Tibial artery (tissue), 4 donors: ENCODE results near the gene SORBS2.
A peak's percentile ranks its signal among the peaks of the same experiment; 100 is the strongest.

Experiments
- DNase-seq, 2 donors: peaks; one replicate each; pipeline ENCODE4 v3.0.0-alpha.2; 2019
- H3K27ac ChIP-seq, 2 donors: fragments of 200-600 bp; sonication (generic) in 1 of 2; 1 replicate in 1 of 2; 2 replicates in 1 of 2; pipeline ENCODE4 v1.5.1; 2018 to 2019; ENCODE audit warnings: mild to moderate bottlenecking in 1 of 2
- H3K27me3 ChIP-seq, 2 donors: fragments of 200-600 bp; sonication (generic) in 1 of 2; one replicate each; pipeline versions ENCODE4 v1.5.1 to v1.6.0; 2016 to 2019
- H3K36me3 ChIP-seq, 3 donors: fragments of 200-600 bp; sonication (generic) in 2 of 3; one replicate each; pipeline ENCODE4 v1.5.1; 2016 to 2019; ENCODE audit warnings: mild to moderate bottlenecking in 2 of 3
- H3K4me1 ChIP-seq, 4 donors: fragments of 200-600 bp; sonication (generic) in 2 of 4; 1 replicate in 3 of 4; 2 replicates in 1 of 4; pipeline ENCODE4 v1.5.1; 2016 to 2019
- H3K4me3 ChIP-seq, 2 donors: fragments of 200-600 bp; sonication (generic) in 1 of 2; 1 replicate in 1 of 2; 2 replicates in 1 of 2; pipeline ENCODE4 v1.5.1; 2018 to 2019; ENCODE audit warnings: mild to moderate bottlenecking in 2 of 2
- H3K9me3 ChIP-seq, 3 donors: fragments of 200-600 bp; sonication (generic) in 1 of 3; one replicate each; pipeline ENCODE4 v1.5.1; 2016 to 2019
- intact Hi-C: fragments of 100-400 bp; cut with DNase I; formaldehyde crosslinking; loops from one replicate; pipeline ENCODE4 v1.15.0; 2023; ENCODE audit warnings: low total_unique reads
- TF ChIP-seq, protein P1 (sequence below), 2 experiments: fragments of 200-600 bp in 1 of 2; fragments of 450-650 bp in 1 of 2; IDR thresholded peaks; one replicate each; pipeline ENCODE4 v1.5.1; 2017 to 2019; ENCODE audit warnings: antibody characterized with exemption in 2 of 2, mild to moderate bottlenecking in 1 of 2, moderate library complexity in 1 of 2

The SORBS2 gene

GRCh38 chr4:185623444-185624258 lies 188.3 kb downstream of the SORBS2 start:
- H3K9me3 ChIP-seq, result no peaks in the 10 kb centered on the region
- intact Hi-C loops, result no loop called here
- TF ChIP-seq, protein P1, sequence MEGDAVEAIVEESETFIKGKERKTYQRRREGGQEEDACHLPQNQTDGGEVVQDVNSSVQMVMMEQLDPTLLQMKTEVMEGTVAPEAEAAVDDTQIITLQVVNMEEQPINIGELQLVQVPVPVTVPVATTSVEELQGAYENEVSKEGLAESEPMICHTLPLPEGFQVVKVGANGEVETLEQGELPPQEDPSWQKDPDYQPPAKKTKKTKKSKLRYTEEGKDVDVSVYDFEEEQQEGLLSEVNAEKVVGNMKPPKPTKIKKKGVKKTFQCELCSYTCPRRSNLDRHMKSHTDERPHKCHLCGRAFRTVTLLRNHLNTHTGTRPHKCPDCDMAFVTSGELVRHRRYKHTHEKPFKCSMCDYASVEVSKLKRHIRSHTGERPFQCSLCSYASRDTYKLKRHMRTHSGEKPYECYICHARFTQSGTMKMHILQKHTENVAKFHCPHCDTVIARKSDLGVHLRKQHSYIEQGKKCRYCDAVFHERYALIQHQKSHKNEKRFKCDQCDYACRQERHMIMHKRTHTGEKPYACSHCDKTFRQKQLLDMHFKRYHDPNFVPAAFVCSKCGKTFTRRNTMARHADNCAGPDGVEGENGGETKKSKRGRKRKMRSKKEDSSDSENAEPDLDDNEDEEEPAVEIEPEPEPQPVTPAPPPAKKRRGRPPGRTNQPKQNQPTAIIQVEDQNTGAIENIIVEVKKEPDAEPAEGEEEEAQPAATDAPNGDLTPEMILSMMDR (IDR thresholded peaks at IDR 0.05), result no peak
- H3K4me1 ChIP-seq, result peaks cover 0 to 22% (median 2%) of the 10 kb centered on the region in 4 donors
- peaks cover 67 to 75% (median 68%) of the 10 kb centered on the region in 3 donors for H3K36me3 ChIP-seq
- H3K27me3 ChIP-seq, result no peaks in the 10 kb centered on the region
- no peak overlapping the region for H3K4me3 ChIP-seq
- H3K27ac ChIP-seq, result peak overlapping the region in 1 of 2 donors; percentile 53
- no peak for DNase-seq

DNA sequence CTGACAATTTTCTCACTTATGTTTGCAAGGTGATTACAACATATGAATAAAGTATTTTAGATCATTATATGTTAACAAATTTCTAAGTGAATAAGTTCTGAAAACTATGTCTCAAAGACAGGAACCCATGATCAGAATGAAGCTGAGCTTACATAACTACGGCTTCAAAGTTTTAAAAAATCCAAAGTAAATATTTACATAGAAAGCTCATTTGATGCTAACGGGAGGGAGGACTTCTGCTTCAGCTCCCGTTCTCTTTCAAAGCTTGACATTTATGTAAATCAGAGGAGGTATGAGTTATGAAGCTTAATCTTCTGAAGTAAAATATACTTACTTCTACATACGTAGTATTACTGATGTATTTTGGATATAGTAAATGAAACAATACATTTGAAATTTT lies 203.8 kb downstream of the SORBS2 start:
- H3K9me3 ChIP-seq, result no peaks in the 10 kb centered on the region

GRCh38 chr4:185602397-185602796 lies 209.6 kb downstream of the SORBS2 start:
- no peak for DNase-seq
- TF ChIP-seq, protein P1 (IDR thresholded peaks at IDR 0.05), result no peak
- H3K27me3 ChIP-seq, result no peaks in the 10 kb centered on the region
- peaks cover 20 to 40% (median 33%) of the 10 kb centered on the region in 3 donors for H3K36me3 ChIP-seq
- H3K27ac ChIP-seq, result peak overlapping the region in 1 of 2 donors; percentile 77
- intact Hi-C loops, result no loop called here
- H3K4me3 ChIP-seq, result no peak overlapping the region
- H3K4me1 ChIP-seq, result peaks cover 0 to 39% (median 13%) of the 10 kb centered on the region in 4 donors
- H3K9me3 ChIP-seq, result no peaks in the 10 kb centered on the region

More for the DNA sequence above, 203.8 kb downstream of the SORBS2 start:
- Histone ChIP-seq H3K4me3 (no peak overlapping the region), H3K4me1 (peaks cover 0 to 29% (median 2%) of the 10 kb centered on the region in 4 donors), H3K36me3 (peaks cover 28 to 59% (median 54%) of the 10 kb centered on the region in 3 donors), H3K27ac (peak overlapping the region; percentile 33 to 68), H3K27me3 (no peaks in the 10 kb centered on the region)
- DNase-seq, result no peak
- intact Hi-C loops, result no loop called here
- TF ChIP-seq, protein P1 (IDR thresholded peaks at IDR 0.05), result no peak

GRCh38 chr4:185600801-185601434 lies 211.1 kb downstream of the SORBS2 start:
- Histone ChIP-seq H3K4me3 (no peak overlapping the region), H3K27me3 (no peaks in the 10 kb centered on the region), H3K27ac (peak overlapping the region; percentile 65 to 77), H3K36me3 (peaks cover 7 to 28% (median 20%) of the 10 kb centered on the region in 3 donors), H3K9me3 (no peaks in the 10 kb centered on the region), H3K4me1 (peaks cover 0 to 45% (median 14%) of the 10 kb centered on the region in 4 donors)
- TF ChIP-seq, protein P1 (IDR thresholded peaks at IDR 0.05), result no peak
- no peak for DNase-seq
- intact Hi-C loops, result no loop called here

DNA sequence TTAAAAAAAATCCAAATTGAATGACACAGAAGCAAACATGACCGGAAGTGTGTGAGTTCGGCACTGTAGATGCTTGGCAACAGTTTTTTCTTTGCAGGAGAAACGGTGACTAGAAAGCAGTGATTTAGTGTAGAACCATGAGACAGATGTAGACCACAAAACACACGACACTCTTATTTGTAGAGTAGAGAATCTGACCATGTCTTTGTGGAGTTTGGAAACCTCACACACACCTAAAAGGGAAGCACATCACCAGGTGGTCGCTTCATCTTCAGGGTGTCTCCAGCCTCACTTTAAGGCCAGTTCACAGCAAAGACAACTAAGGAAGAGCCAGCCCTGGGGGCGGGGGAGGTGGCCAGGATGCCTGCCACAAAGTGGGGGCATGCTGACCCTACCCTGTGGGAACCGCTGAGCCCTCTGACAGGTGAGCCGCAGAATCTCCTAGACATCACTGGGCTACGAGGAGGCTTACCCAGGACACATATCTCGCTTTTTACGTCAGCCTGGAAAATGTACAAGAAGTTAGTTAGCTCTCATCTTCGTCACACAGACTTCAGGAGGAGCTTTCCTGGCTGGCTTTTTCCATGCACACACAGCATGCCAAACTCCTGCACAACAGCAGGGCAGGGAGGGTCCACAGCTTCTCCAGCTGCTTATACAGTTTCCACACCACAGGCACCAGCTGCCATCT lies 212.3 kb downstream of the SORBS2 start:
- Histone ChIP-seq H3K4me1 (peaks cover 0 to 45% (median 14%) of the 10 kb centered on the region in 4 donors), H3K9me3 (no peaks in the 10 kb centered on the region), H3K4me3 (no peak overlapping the region), H3K27me3 (no peaks in the 10 kb centered on the region), H3K36me3 (peaks cover 0 to 21% (median 11%) of the 10 kb centered on the region in 3 donors), H3K27ac (peak overlapping the region; percentile 65 to 77)
- intact Hi-C loops, result loop anchor here (5.0 to 10.0 kb wide), 2 partner anchors 127 to 395 kb away; partner anchors contain the start of genes CCDC110, CFAP97 and SNX25
- DNase-seq, result peak in 1 of 2 donors; percentile 81
- TF ChIP-seq, protein P1 (IDR thresholded peaks at IDR 0.05), result no peak
